Erythroblast (primary cell): ENCODE results near the gene WDR36.

Experiments
- GATA1 ChIP-seq: IDR thresholded peaks from 2 replicates; pipeline ENCODE4 v1.6.1; 2011; ENCODE audit warnings: low read depth, mild to moderate bottlenecking, control low read depth, low read length, moderate library complexity
- POLR2A ChIP-seq: IDR thresholded peaks from 2 replicates; pipeline ENCODE4 v1.6.1; 2011; ENCODE audit warnings: mild to moderate bottlenecking, low read length

GRCh38 chr5:111060169-111060568, 32.0 kb upstream of the WDR36 start:
- TF ChIP-seq POLR2A (no peak), GATA1 (no peak)
